ENCODE results near the gene MAPRE2.

DNA sequence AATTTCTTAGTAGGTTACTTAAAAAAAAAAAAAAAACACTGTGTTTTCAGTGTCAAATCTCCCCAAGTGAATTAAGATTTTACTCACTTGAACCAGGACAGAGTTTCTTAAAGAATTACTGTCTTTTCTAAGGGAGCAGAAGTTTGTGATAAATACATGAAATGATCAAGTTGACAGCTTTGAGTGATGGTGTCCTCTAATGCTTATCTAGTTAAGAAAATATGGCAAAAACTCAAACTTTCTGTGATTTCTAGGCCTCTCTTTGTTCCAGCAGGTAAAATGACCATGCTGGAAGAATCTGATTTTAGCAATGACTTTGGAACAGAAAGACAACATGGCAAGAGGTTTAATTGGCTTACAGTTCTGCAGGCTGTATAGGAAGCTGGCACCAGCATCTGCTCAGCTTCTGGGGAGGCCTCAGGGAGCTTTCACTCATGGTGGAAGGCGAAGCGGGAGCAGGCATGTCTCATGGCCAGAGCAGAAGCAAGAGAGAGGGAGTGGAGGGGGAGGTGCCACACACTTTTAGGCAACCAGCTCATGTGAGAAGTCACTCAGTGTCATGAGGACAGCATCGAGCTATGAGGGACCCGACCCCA is 6.6 kb downstream of the MAPRE2 start:
- no peak for TF ChIP-seq CTCF (conservative IDR thresholded peaks at IDR 0.05 in 1 of 2, IDR thresholded peaks at IDR 0.05 in 1 of 2; ENCODE audit: low read depth in 1 of 2, low read length in 2 of 2)
- TF ChIP-seq EZH2 (IDR thresholded peaks at IDR 0.05; ENCODE audit: low read length, missing control alignments) = no peak
